GM12875 (cell line): ENCODE measurements around the gene ABHD17C.
"Not testable (repeated sequence)": the region's sequence is repeated elsewhere in the genome, so short reads cannot be mapped to it uniquely, and the experiment has no call there.

ENCODE experiments used
- H3K4me3 ChIP-seq: one replicate; pipeline ENCODE4 v1.5.1; 2011; ENCODE audit warnings: low read depth, low read length, control low read depth
- CTCF ChIP-seq: IDR thresholded peaks from 2 replicates; pipeline ENCODE4 v1.5.1; 2011; ENCODE audit warnings: low read depth, mild to moderate bottlenecking, control low read depth, inconsistent platforms, low read length, moderate library complexity, borderline replicate concordance; ENCODE audit not compliant: insufficient read depth

ABHD17C gene

GRCh38 chr15:80758130-80758745, 63.1 kb downstream of the ABHD17C start:
- no peak overlapping the region for H3K4me3 ChIP-seq
- no peak for TF ChIP-seq CTCF

GRCh38 chr15:80760960-80761359, 65.8 kb downstream of the ABHD17C start:
- no peak for TF ChIP-seq CTCF

GRCh38 chr15:80761754-80762153, 66.6 kb downstream of the ABHD17C start:
- no peak overlapping the region for H3K4me3 ChIP-seq
- no peak for TF ChIP-seq CTCF

More at GRCh38 chr15:80760960-80761359, 65.8 kb downstream of the ABHD17C start:
- H3K4me3 ChIP-seq = no peak overlapping the region

- H3K4me3 ChIP-seq = not testable (repeated sequence)
Observed at GRCh38 chr15:80763235-80763634, 68.1 kb downstream of the ABHD17C start.

GRCh38 chr15:80764535-80764934, 69.4 kb downstream of the ABHD17C start:
- no peak overlapping the region for H3K4me3 ChIP-seq
- TF ChIP-seq CTCF = no peak

GRCh38 chr15:80766275-80766674, 71.2 kb downstream of the ABHD17C start:
- no peak for TF ChIP-seq CTCF

GRCh38 chr15:80768158-80768557, 73.0 kb downstream of the ABHD17C start:
- TF ChIP-seq CTCF = no peak

More at GRCh38 chr15:80766275-80766674, 71.2 kb downstream of the ABHD17C start:
- H3K4me3 ChIP-seq = no peak overlapping the region

More at GRCh38 chr15:80768158-80768557, 73.0 kb downstream of the ABHD17C start:
- no peak overlapping the region for H3K4me3 ChIP-seq
